Measurements from ENCODE around the gene FCN3. TPM values are rescaled to one million over a fixed set of nuclear protein-coding genes. Genes with fewer than 3 reads are reported as not detected.

FCN3 gene
- total RNA-seq, 1 donor from 2014 or later = not detected

DNA sequence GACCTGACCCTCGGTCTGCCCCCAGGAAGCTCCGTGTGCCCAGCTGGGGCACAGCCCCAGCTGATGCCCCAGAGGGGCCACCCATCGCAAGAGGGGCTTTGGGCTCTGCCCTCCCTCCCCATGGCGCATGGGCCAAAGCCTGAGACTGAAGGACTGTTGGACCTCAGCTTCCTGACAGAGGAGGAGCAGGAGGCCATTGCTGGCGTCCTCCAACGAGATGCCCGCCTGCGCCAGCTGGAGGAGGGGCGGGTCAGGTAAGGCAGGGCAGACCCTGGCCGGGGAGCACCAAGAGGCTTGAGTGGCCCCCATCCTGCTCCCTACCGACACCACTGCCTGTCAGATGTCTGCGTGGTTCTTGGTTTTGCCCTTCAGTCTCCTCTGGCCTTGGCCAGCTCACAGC is 29.4 kb downstream of the FCN3 start:
- no peak for DNase-seq (ENCODE audit: extremely low read depth, low read depth, low spot score)

- no peak for DNase-seq (ENCODE audit: extremely low read depth, low read depth, low spot score)
Measured at GRCh38 chr1:27343639-27344025, 31.0 kb downstream of the FCN3 start.

GRCh38 chr1:27342778-27343638 is 31.6 kb downstream of the FCN3 start:
- no peak for DNase-seq (ENCODE audit: extremely low read depth, low read depth, low spot score)

- DNase-seq (ENCODE audit: extremely low read depth, low read depth, low spot score) = no peak
Measured at GRCh38 chr1:27342391-27342777, 32.2 kb downstream of the FCN3 start.

DNA sequence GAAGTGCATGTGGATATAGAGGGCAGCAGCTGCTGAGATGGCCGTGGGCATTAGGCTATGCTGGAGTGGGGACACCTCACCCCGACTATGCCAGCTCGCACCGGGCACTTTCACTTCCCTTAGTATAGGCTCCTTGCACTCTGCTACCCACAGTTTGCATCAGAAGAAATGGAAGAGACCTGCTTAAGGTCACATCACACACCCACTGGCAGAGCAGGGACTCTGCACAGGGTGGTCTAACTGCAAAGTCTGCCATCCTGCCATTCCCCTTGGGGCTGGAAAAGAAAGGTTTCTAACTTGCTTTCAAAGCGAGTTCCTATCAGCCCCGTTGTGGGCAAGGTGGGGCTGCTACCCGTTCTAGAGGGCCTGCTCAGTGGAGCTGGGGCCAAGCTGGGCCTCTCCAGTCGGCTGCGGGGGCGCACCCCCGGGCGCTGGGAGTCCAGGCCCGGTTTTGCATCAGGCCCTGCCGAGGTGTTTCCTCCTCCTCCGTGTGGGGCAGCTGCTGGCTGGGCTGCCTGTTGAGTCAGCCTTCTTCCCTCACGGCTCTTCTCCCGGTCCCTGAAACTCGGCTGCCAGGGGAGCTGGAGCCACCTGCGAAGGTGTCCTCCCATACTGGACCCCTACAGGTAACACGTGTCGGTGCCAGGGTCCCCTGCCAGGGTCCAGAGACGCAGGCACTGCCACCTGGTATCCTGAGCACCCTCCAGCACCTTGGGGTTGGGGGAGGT is 32.9 kb downstream of the FCN3 start, which contains the start of gene SYTL1:
TSS of gene SYTL1 (plus strand) at position 498 of the 728 bp plus-strand sequence. CDS start 3,313 bp downstream, outside the sequence.
- no peak for DNase-seq (ENCODE audit: extremely low read depth, low read depth, low spot score)

DNA sequence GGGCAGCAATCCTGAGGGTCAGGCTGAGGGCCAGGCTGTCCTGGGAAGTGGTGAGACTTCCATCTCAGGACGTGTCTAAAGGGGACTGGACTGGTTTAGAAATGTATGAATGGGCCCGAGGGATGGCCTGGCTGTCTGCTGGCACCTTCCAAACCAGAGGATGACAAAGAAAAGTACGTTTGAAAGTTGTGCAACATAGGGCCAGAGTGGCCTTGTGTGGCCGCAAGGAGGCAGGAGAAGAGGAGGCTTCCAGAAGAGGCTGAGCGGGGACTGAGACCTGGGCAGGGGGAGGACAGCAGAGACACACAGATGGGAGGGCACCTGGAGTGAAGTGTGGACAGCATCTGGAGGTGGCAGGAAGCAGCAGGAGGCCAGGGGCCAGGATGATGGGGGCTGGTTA is 35.4 kb downstream of the FCN3 start:
- DNase-seq (ENCODE audit: extremely low read depth, low read depth, low spot score) = no peak

DNA sequence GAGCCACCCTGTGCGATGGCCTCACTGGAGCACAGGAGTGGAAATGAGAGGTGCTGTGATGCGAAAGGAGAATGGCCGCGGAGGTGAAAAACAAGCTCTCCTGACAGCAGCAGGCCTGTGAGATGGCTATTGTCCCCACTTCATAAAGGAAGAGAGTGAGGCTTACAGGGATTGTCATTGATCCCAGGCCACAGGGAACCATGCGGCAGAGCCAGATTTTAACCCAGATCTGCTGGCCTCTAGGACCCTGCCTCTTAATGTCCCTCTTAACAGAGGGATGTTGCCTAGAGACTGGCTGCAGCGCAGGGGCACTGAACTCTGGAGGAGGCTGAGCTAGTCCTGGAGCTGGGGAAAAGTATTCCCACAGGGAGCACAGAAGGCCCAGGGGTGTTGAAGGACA is 35.9 kb downstream of the FCN3 start:
- no peak for DNase-seq (ENCODE audit: extremely low read depth, low read depth, low spot score)

GRCh38 chr1:27336756-27337155 is 37.9 kb downstream of the FCN3 start:
- no peak for DNase-seq (ENCODE audit: extremely low read depth, low read depth, low spot score)

DNA sequence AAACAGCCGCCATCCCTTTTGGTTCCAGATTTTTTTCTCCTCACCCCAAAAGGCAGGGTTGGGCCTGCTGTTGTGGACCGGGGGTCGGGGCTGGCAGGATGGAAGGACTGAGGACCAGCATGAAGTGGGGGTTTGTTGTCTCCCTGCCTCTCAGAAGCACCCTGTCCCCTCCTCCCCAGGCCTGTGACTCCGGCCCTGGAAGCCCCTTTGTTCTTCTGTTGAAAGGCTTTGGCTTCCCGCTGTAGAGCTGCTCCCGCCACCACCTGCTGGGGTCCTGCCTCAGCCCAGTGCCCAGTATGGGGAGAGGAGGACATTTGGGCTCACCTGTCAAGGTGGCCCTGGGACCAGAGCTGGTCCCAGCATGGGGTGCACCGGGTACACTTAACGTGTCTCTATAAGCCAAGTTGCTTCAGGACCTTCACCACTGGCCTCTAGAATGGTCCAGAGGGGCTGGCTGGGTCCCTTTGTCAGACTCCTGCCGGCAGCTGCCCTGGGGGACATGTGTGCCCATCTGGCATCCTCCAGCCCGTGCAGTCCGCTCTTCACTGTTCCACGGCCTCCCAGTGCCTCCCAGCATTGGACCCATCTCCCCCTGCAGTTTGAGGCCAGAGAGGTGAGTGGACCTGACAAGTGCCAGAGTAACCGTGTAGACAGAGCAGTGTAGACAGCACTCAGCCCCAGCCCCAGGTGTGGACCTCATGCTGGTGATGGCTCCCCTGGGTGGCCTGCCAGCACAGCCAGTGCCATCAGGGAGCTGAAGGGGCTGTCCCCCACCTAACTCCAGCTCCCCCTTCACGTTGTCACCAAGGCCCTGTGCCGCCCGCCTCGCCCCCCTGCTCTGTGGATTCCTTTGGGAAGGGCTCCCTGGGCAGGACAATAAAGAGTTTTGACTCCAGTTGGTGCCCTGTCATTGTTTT is 38.9 kb downstream of the FCN3 start:
- DNase-seq (ENCODE audit: extremely low read depth, low read depth, low spot score) = no peak

DNA sequence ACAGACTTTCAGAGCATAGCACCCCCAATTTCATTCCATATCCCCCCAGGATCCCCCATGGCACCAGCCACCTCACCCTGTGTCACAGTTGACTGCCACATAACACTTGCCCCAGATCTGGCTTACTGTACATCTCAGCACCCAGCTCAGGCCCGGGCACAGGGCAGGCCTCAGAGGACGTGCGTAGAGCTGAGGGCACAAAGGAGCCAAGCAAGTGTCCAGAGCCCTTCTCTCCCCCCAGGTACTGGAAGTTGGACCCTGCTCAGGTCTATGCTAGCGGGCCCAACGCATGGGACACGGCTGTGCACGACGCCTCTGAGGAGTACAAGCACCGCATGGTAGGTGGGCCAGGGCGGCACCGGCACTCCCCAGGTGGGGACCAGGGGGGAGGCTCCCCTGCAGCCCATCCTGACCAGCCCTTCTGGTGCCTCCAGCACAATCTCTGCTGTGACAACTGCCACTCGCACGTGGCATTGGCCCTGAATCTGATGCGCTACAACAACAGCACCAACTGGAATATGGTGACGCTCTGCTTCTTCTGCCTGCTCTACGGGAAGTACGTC is 40.8 kb downstream of the FCN3 start:
- no peak for DNase-seq (ENCODE audit: extremely low read depth, low read depth, low spot score)

- DNase-seq (ENCODE audit: extremely low read depth, low read depth, low spot score) = no peak
Measured at GRCh38 chr1:27332536-27333281, 41.9 kb downstream of the FCN3 start.

- DNase-seq (ENCODE audit: extremely low read depth, low read depth, low spot score) = no peak
Measured at GRCh38 chr1:27331922-27332321, 42.7 kb downstream of the FCN3 start.

DNA sequence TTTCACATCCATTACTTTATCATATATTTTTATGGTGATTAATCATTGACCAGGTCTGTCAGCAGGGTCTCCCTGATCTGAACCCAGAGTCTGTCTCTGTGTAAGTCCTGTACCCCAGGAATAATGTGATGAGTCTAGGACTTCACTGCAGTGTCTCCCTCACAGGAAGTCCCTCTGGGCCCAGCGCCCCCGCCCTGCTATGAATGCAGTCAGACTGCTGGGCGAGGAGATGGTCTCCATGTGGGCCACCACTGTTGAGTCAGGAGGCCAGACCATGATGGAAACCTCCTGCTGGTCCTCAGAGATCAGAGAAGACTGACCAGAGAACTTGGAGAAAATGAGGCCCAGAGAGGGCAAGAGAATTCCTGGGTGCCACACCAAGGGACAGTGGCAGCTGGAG is 43.2 kb downstream of the FCN3 start:
- DNase-seq (ENCODE audit: extremely low read depth, low read depth, low spot score) = no peak

DNA sequence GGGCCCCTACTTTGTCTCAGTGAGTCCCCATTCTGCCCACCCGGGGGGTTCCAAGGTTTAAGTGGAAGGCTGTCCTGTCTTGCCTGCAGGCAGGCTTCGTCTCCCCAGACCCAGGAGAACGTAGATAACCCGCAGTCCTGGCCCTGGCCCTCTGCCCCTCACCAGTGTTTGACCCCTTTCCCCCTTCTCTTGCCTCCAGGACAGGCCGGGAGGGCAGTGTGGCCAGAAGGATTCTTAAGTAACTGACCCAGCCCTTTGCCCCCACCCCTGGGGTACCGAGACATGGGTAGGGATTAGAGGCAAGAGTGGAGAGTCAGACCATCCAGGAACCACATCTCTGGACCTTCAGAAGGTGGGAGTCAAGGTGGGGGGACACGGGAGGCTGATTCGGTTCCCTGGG is 43.8 kb downstream of the FCN3 start:
- DNase-seq (ENCODE audit: extremely low read depth, low read depth, low spot score) = no peak

GRCh38 chr1:27327964-27328363 is 46.7 kb downstream of the FCN3 start:
- no peak for DNase-seq (ENCODE audit: extremely low read depth, low read depth, low spot score)

GRCh38 chr1:27325286-27325685 is 49.3 kb downstream of the FCN3 start:
- DNase-seq (ENCODE audit: extremely low read depth, low read depth, low spot score) = no peak

DNA sequence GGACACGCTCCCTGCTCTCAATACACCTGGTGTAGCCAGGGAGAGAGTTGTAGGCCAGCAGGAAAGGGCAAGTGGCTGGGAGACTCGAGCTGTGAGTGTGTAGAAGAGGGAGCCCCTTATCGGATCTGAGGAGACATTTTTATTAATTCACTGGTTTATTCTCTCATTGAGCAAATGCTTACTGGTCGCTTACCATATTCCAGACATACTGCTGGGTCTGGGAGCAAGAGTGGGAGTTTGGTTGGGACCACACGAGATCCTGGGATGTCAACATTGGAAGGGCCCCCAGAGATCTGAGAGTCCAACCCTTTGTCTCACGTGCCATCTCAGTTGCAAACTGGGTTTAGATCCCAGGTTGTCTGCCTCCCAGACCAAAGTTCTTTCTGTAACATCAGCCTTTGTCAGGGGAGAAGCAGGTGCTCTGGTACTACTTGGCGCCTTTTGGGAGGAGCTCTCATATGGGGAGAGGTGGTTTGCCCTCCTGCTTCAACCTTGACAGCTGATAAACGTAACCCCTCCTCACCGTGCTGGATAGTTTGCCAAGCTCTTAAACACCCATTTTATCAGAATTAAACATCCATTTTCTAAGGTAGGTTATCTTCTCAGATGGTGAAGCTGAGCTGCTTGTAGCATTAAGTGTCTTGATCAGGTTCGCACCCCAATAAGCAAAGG is 51.9 kb downstream of the FCN3 start:
- DNase-seq (ENCODE audit: extremely low read depth, low read depth, low spot score) = no peak

DNA sequence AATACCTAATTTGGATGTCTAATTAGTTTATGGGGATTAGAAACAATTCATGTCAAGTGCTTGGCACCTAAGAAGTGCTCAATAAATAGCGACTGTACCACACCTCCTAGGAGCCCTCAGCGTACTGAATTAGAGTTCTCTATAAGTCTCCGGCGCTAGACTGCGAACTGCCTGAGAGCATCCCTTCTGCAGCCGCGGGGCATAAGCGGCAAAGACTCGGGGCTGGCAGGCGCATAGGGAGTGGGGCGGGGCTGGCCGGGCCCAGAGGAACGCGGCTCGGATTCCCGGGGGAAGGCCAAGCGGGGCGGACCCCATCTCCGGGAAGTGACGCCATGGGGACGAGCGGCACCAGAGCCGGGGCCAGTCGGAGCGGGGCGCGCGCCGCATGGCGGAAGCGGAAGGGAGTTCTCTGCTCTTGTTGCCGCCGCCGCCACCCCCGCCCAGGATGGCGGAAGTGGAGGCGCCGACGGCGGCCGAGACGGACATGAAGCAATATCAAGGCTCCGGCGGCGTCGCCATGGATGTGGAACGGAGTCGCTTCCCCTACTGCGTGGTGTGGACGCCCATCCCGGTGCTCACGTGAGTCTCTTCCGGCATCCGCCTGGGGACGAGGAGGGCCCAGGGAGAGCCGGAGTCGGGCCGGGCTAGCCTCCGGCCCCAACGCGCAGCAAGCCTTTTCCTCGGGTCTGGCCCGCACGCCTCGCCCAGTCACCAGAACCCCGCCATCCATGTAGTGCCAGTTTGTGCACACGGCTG is 52.6 kb downstream of the FCN3 start, which contains the start of gene TMEM222:
TSS of gene TMEM222 (plus strand) at position 351 of the 756 bp plus-strand sequence. CDS start at position 386, 35 bp downstream.
- peak; percentile 34 for DNase-seq (ENCODE audit: extremely low read depth, low read depth, low spot score)

Measured in glomerular endothelial cell (primary cell).